ENCODE data around the gene SLC5A2. TPM values are rescaled to one million over a fixed set of nuclear protein-coding genes. Genes with fewer than 3 reads are reported as not detected.
A peak's percentile ranks its signal among the peaks of the same experiment; 100 is the strongest.

Gene SLC5A2
- total and polyA plus RNA-seq, 2 of the 13 experiments (the other 11 are each of a cell fraction or from before 2014, with no cell fraction given), result 0.24 to 0.97 TPM

GRCh38 chr16:31507929-31508705 lies 25.2 kb downstream of the SLC5A2 start, which contains the start of gene RUSF1 (continued):
- TF ChIP-seq PHF5A (CRISPR knock-in tag; IDR thresholded peaks at IDR 0.05; ENCODE audit: low read depth, unreplicated experiment) (peak; percentile 44), RARA (CRISPR knock-in tag; IDR thresholded peaks at IDR 0.05) (peak; percentile 26; the same call in 1 of the 2 replicates), JUND (CRISPR knock-in tag; IDR thresholded peaks at IDR 0.05) (peak; percentile 23; the same call in 1 of the 2 replicates), MXD1 (CRISPR knock-in tag; IDR thresholded peaks at IDR 0.05) (peak; percentile 92), SATB2 (CRISPR knock-in tag; IDR thresholded peaks at IDR 0.05) (peak; percentile 83), ZNF552 (CRISPR knock-in tag; IDR thresholded peaks at IDR 0.05; ENCODE audit: borderline replicate concordance) (peak; percentile 67; the same call in 1 of the 2 replicates), ZKSCAN5 (CRISPR knock-in tag; IDR thresholded peaks at IDR 0.05) (peak; percentile 74; the same call in 1 of the 2 replicates), BORCS8-MEF2B (CRISPR knock-in tag; IDR thresholded peaks at IDR 0.05) (peak; percentile 86), ZKSCAN8 (CRISPR knock-in tag; IDR thresholded peaks at IDR 0.05; ENCODE audit: borderline replicate concordance) (peak; percentile 90), SALL2 (CRISPR knock-in tag; IDR thresholded peaks at IDR 0.05) (peak; percentile 64; the same call in 1 of the 2 replicates), HMG20B (CRISPR knock-in tag; conservative IDR thresholded peaks at IDR 0.05) (0 out of 2 replicates have a peak, but pooled peaks have one; percentile 20), E2F5 (CRISPR knock-in tag; conservative IDR thresholded peaks at IDR 0.05) (peak; percentile 81; the same call in 1 of the 2 replicates), HOXA9 (CRISPR knock-in tag; IDR thresholded peaks at IDR 0.05; ENCODE audit: borderline replicate concordance) (no peak; the same call in 1 of the 2 replicates), MIER3 (CRISPR knock-in tag; IDR thresholded peaks at IDR 0.05; ENCODE audit: borderline replicate concordance) (peak; percentile 91; the same call in 1 of the 2 replicates), ZNF605 (CRISPR knock-in tag; IDR thresholded peaks at IDR 0.05) (peak; percentile 95), ZBTB39 (CRISPR knock-in tag; IDR thresholded peaks at IDR 0.05) (no peak), CREB1 (IDR thresholded peaks at IDR 0.05) (peak; percentile 52), CREB1 (CRISPR knock-in tag; IDR thresholded peaks at IDR 0.05) (peak; percentile 79), ZNF550 (CRISPR knock-in tag; IDR thresholded peaks at IDR 0.05; ENCODE audit: borderline replicate concordance) (peak; percentile 87; the same call in 1 of the 2 replicates), ZNF17 (CRISPR knock-in tag; IDR thresholded peaks at IDR 0.05) (no peak), USF2 (IDR thresholded peaks at IDR 0.05; ENCODE audit: low read depth, low read length) (no peak), USF2 (CRISPR knock-in tag; IDR thresholded peaks at IDR 0.05; ENCODE audit: borderline replicate concordance) (no peak), SIX1 (CRISPR knock-in tag; IDR thresholded peaks at IDR 0.05; ENCODE audit: borderline replicate concordance) (peak; percentile 16; the same call in 1 of the 2 replicates), SNRNP70 (IDR thresholded peaks at IDR 0.05; ENCODE audit: low read depth, low read length) (no peak)
